Spleen (tissue), 7 donors: Measurements from ENCODE around the gene KSR2.

ENCODE experiments used
- CTCF ChIP-seq, 11 experiments: fragments of 200-600 bp in 7 of 11; fragments of 450-650 bp in 4 of 11; sonication (generic) in 4 of 11; IDR thresholded peaks in 8 of 11; conservative IDR thresholded peaks in 3 of 11; 1 replicate in 7 of 11; 2 replicates in 4 of 11; pipeline versions ENCODE4 v1.4.0 to v1.8.0; 2016 to 2021; ENCODE audit warnings: antibody characterized with exemption in 11 of 11, inconsistent platforms in 4 of 11, mild to moderate bottlenecking in 1 of 11
- POLR2A ChIP-seq, 3 donors: fragments of 450-650 bp; IDR thresholded peaks; one replicate each; pipeline ENCODE4 v1.5.1; 2017; ENCODE audit warnings: antibody characterized with exemption in 3 of 3, mild to moderate bottlenecking in 1 of 3
- POLR2AphosphoS5 ChIP-seq, 3 donors: sonication (generic); formaldehyde crosslinking; IDR thresholded peaks; one replicate each; pipeline ENCODE4 v1.5.1; 2017; ENCODE audit warnings: antibody characterized with exemption in 3 of 3
- donor health status: DM: no; HTN: no; CAD: no; lungs with moderate emphysema.
- donor health status: DM: no; HTN: no; CAD: no.
- donor health status: DM: no; HTN: no; CAD: no.

- TF ChIP-seq POLR2A (IDR thresholded peaks at IDR 0.05) (no peak), CTCF (IDR thresholded peaks at IDR 0.05 in 8 of 11, conservative IDR thresholded peaks at IDR 0.05 in 3 of 11) (no peak), POLR2AphosphoS5 (IDR thresholded peaks at IDR 0.05) (no peak)
Measured at GRCh38 chr12:117890644-117891043, 78.1 kb downstream of the KSR2 start.
